Activated CD4-positive, alpha-beta T cell treated with anti-CD3 and anti-CD28 coated beads, Interleukin-2, amount 10 ng/mL, durations not matched to agents 24 days and 14 days (primary cell): ENCODE results near the gene ING1. TPM values are rescaled to one million over a fixed set of nuclear protein-coding genes. Genes with fewer than 3 reads are reported as not detected.

Experiments
- total RNA-seq: library from RNA; stranded (reverse); gene quantifications from 2 replicates; pipeline ENCODE4 v1.2.3, GENCODE V29; 2022

Gene ING1
- total RNA-seq, 1 donor from 2014 or later: 18.4 TPM

Other genes starting within 250 kb of the ING1 start
- 2.8 and 3.2 TPM in 2 replicates for gene RAB20, start 152.0 kb upstream of the ING1 start, total RNA-seq
- gene NAXD, start 98.2 kb upstream of the ING1 start, total RNA-seq: 20.6 and 23.7 TPM in 2 replicates
- gene CARS2, start 7.6 kb upstream of the ING1 start, total RNA-seq: 97.8 and 101 TPM in 2 replicates
- 145 and 147 TPM in 2 replicates for gene ANKRD10, start 201.4 kb downstream of the ING1 start, total RNA-seq